Caco-2 (cell line): ENCODE results near the gene MPDZ. TPM values are rescaled to one million over a fixed set of nuclear protein-coding genes. Genes with fewer than 3 reads are reported as not detected.

ENCODE experiments used
- BruUV-seq: library from RNA; stranded (reverse); fragments of 400-500 nt; replicated peaks from 2 replicates; lab custom pipeline; 2021; lab: Mats Ljungman, UMichigan
- CTCF ChIA-PET: fragments of 300-600 bp; sonication (Branson Sonifier 250); formaldehyde crosslinking; loops from one replicate; lab custom pipeline; 2022; ENCODE audit warnings: antibody characterized with exemption; lab: Charles Lee
- POLR2A ChIA-PET: fragments of 300-600 bp; sonication (Branson Sonifier 250); formaldehyde crosslinking; loops from one replicate; lab custom pipeline; 2022; ENCODE audit warnings: antibody characterized with exemption; lab: Charles Lee
- DNase-seq, 2 experiments: peaks; one replicate each; pipeline versions ENCODE4 v3.0.0 to v3.0.0-alpha.2; 2020 to 2022
- H3K27me3 ChIP-seq: replicated peaks from 2 replicates; pipeline ENCODE4 v1.6.0; 2011; ENCODE audit warnings: low read length; ENCODE audit not compliant: control insufficient read depth, insufficient read depth
- H3K36me3 ChIP-seq: 2 replicates; pipeline ENCODE4 v1.5.1; 2011; ENCODE audit warnings: low read length; ENCODE audit not compliant: control insufficient read depth, insufficient read depth
- H3K4me1 ChIP-seq: fragments of 250-450 bp; sonication (Bioruptor Pico); 2 replicates; pipeline ENCODE4 v1.5.1; 2020; ENCODE audit warnings: mild to moderate bottlenecking
- H3K4me3 ChIP-seq: 2 replicates; pipeline ENCODE4 v1.5.1; 2011; ENCODE audit warnings: low read depth, mild to moderate bottlenecking, control low read depth, low read length
- H3K9me3 ChIP-seq: fragments of 250-450 bp; sonication (Bioruptor Pico); 2 replicates; pipeline ENCODE4 v1.5.1; 2020; ENCODE audit warnings: mild to moderate bottlenecking, moderate library complexity
- H3K27ac Mint-ChIP-seq: one replicate; pipeline ENCODE4 v1.8.0; 2022; ENCODE audit warnings: mixed read lengths; ENCODE audit not compliant: unreplicated experiment
- H3K27me3 Mint-ChIP-seq: one replicate; pipeline ENCODE4 v1.8.0; 2022; ENCODE audit warnings: mixed read lengths; ENCODE audit not compliant: insufficient read depth, unreplicated experiment
- H3K36me3 Mint-ChIP-seq: one replicate; pipeline ENCODE4 v1.8.0; 2022; ENCODE audit warnings: mild to moderate bottlenecking, mixed read lengths; ENCODE audit not compliant: insufficient read depth, unreplicated experiment
- H3K4me1 Mint-ChIP-seq: one replicate; pipeline ENCODE4 v1.8.0; 2022; ENCODE audit warnings: low read depth, mixed read lengths; ENCODE audit not compliant: unreplicated experiment
- H3K4me3 Mint-ChIP-seq: one replicate; pipeline ENCODE4 v1.8.0; 2022; ENCODE audit warnings: mild to moderate bottlenecking, moderate library complexity, mixed read lengths; ENCODE audit not compliant: unreplicated experiment
- H3K9me3 Mint-ChIP-seq: one replicate; pipeline ENCODE4 v1.8.0; 2022; ENCODE audit warnings: mixed read lengths; ENCODE audit not compliant: unreplicated experiment
- CTCF ChIP-seq, 2 experiments: fragments of 200-600 bp in 1 of 2; IDR thresholded peaks; 1 replicate in 1 of 2; 2 replicates in 1 of 2; pipeline versions ENCODE4 v1.5.1 to v1.8.0; 2011 to 2022; ENCODE audit warnings: antibody characterized with exemption in 1 of 2, control low read depth in 1 of 2, inconsistent platforms in 1 of 2, low read depth in 1 of 2, low read length in 1 of 2, mild to moderate bottlenecking in 1 of 2, moderate library complexity in 1 of 2; ENCODE audit not compliant: insufficient read depth in 1 of 2, severe bottlenecking in 1 of 2, unreplicated experiment in 1 of 2
- intact Hi-C: fragments of 100-400 bp; cut with micrococcal nuclease; formaldehyde crosslinking; loops from one replicate; pipeline ENCODE4 v1.10.0; 2022; ENCODE audit not compliant: unreplicated experiment
- total RNA-seq: library from RNA; stranded (reverse); gene quantifications from 2 replicates; pipeline ENCODE4 v1.2.3, GENCODE V29; 2022

Gene MPDZ
- total RNA-seq, 1 experiment from 2014 or later, result not detected

- Histone ChIP-seq H3K4me3 (no peak overlapping the region), H3K4me1 (no peaks in the 10 kb centered on the region), H3K27me3 (no peaks in the 10 kb centered on the region), H3K9me3 (no peaks in the 10 kb centered on the region), H3K36me3 (no peaks in the 10 kb centered on the region)
- Mint-ChIP-seq H3K27me3 (peaks cover 2% of the 10 kb centered on the region), H3K4me1 (no peaks in the 10 kb centered on the region), H3K36me3 (no peaks in the 10 kb centered on the region), H3K9me3 (no peaks in the 10 kb centered on the region), H3K27ac (no peak overlapping the region), H3K4me3 (no peak overlapping the region)
- POLR2A ChIA-PET, result no interaction called here
- DNase-seq, result no peak
- CTCF ChIA-PET, result no interaction called here
- BruUV-seq, result no TSS peak
- intact Hi-C loops, result no loop called here
- no peak for TF ChIP-seq CTCF (IDR thresholded peaks at IDR 0.05; ENCODE audit: insufficient read depth in 1 of 2, low read depth in 1 of 2, low read length in 1 of 2, severe bottlenecking in 1 of 2, unreplicated experiment in 1 of 2)
Measured at GRCh38 chr9:13239208-13239607, 40.3 kb downstream of the MPDZ start.

- Mint-ChIP-seq H3K4me3 (no peak overlapping the region), H3K4me1 (no peaks in the 10 kb centered on the region), H3K27me3 (no peaks in the 10 kb centered on the region), H3K36me3 (no peaks in the 10 kb centered on the region), H3K27ac (no peak overlapping the region), H3K9me3 (no peaks in the 10 kb centered on the region)
- Histone ChIP-seq H3K4me3 (no peak overlapping the region), H3K36me3 (no peaks in the 10 kb centered on the region), H3K9me3 (no peaks in the 10 kb centered on the region), H3K4me1 (no peaks in the 10 kb centered on the region), H3K27me3 (no peaks in the 10 kb centered on the region)
- POLR2A ChIA-PET, result no interaction called here
- CTCF ChIA-PET, result no interaction called here
- intact Hi-C loops, result no loop called here
- no TSS peak for BruUV-seq
- no peak for TF ChIP-seq CTCF (IDR thresholded peaks at IDR 0.05; ENCODE audit: insufficient read depth in 1 of 2, low read depth in 1 of 2, low read length in 1 of 2, severe bottlenecking in 1 of 2, unreplicated experiment in 1 of 2)
- DNase-seq, result no peak
Measured at GRCh38 chr9:13234932-13235331, 44.6 kb downstream of the MPDZ start.

- POLR2A ChIA-PET, result no interaction called here
- Histone ChIP-seq H3K4me1 (no peaks in the 10 kb centered on the region), H3K27me3 (no peaks in the 10 kb centered on the region), H3K4me3 (no peak overlapping the region), H3K9me3 (no peaks in the 10 kb centered on the region), H3K36me3 (no peaks in the 10 kb centered on the region)
- CTCF ChIA-PET, result no interaction called here
- TF ChIP-seq CTCF (IDR thresholded peaks at IDR 0.05; ENCODE audit: insufficient read depth in 1 of 2, low read depth in 1 of 2, low read length in 1 of 2, severe bottlenecking in 1 of 2, unreplicated experiment in 1 of 2), result no peak
- no peak overlapping the region for H3K27ac Mint-ChIP-seq
- no peaks in the 10 kb centered on the region for H3K36me3 Mint-ChIP-seq
- no TSS peak for BruUV-seq
- H3K27me3 Mint-ChIP-seq, result no peaks in the 10 kb centered on the region
- H3K9me3 Mint-ChIP-seq, result no peaks in the 10 kb centered on the region
- H3K4me3 Mint-ChIP-seq, result no peak overlapping the region
- DNase-seq, result no peak
- intact Hi-C loops, result no loop called here
- no peaks in the 10 kb centered on the region for H3K4me1 Mint-ChIP-seq
Measured at GRCh38 chr9:13228431-13228830, 51.1 kb downstream of the MPDZ start.
